ENCODE measurements around the gene SCGN. TPM values are rescaled to one million over a fixed set of nuclear protein-coding genes. Genes with fewer than 3 reads are reported as not detected.
A peak's percentile ranks its signal among the peaks of the same experiment; 100 is the strongest.

Gene SCGN
- total RNA-seq: not detected

- no peak within 1 kb of the TSS for H3K27ac Mint-ChIP-seq
- DNase-seq: peak; percentile 59
- H3K4me1 Mint-ChIP-seq: peaks cover 2% of the 10 kb centered on the region
- CTCF ChIA-PET: interaction anchor here (0.7 kb wide), 1 partner anchor 22 kb away, joined by 3 read pairs; no protein-coding TSS in a partner anchor
- H3K4me3 Mint-ChIP-seq: no peak within 1 kb of the TSS
- POLR2A ChIA-PET: no interaction called here
- no peaks in the 10 kb centered on the region for H3K9me3 Mint-ChIP-seq
- H3K27me3 Mint-ChIP-seq: peaks cover 58% of the 10 kb centered on the region
- no peaks in the 10 kb centered on the region for H3K36me3 Mint-ChIP-seq (ENCODE audit: low read depth)
These were observed at the start of gene SCGN for GRCh38 chr6:25652007-25652515. TSS of gene SCGN (plus strand) at chr6:25652215. CDS start at chr6:25652404, 189 bp downstream.

- CTCF ChIA-PET: no interaction called here
- no peak overlapping the region for H3K27ac Mint-ChIP-seq
These were observed 49.4 kb upstream of the SCGN start for GRCh38 chr6:25602674-25602982.

GRCh38 chr6:25603251-25603650 is 48.8 kb upstream of the SCGN start:
- Mint-ChIP-seq H3K4me1 (peaks cover 5% of the 10 kb centered on the region), H3K27ac (no peak overlapping the region), H3K36me3 (ENCODE audit: low read depth) (no peaks in the 10 kb centered on the region), H3K9me3 (no peaks in the 10 kb centered on the region), H3K27me3 (no peaks in the 10 kb centered on the region), H3K4me3 (no peak overlapping the region)
- ChIA-PET CTCF (no interaction called here), POLR2A (no interaction called here)
- no peak for DNase-seq

More at GRCh38 chr6:25602674-25602982, 49.4 kb upstream of the SCGN start:
- no peaks in the 10 kb centered on the region for H3K27me3 Mint-ChIP-seq
- H3K9me3 Mint-ChIP-seq: no peaks in the 10 kb centered on the region
- peaks cover 5% of the 10 kb centered on the region for H3K4me1 Mint-ChIP-seq
- no peak for DNase-seq
- POLR2A ChIA-PET: no interaction called here
- no peak overlapping the region for H3K4me3 Mint-ChIP-seq
- no peaks in the 10 kb centered on the region for H3K36me3 Mint-ChIP-seq (ENCODE audit: low read depth)

GRCh38 chr6:25606151-25606550 is 45.9 kb upstream of the SCGN start:
- Mint-ChIP-seq H3K27me3 (no peaks in the 10 kb centered on the region), H3K27ac (no peak overlapping the region), H3K9me3 (no peaks in the 10 kb centered on the region), H3K4me1 (peaks cover 5% of the 10 kb centered on the region), H3K36me3 (ENCODE audit: low read depth) (no peaks in the 10 kb centered on the region), H3K4me3 (no peak overlapping the region)
- no peak for DNase-seq
- ChIA-PET CTCF (interaction anchor here (0.6 kb wide), 1 partner anchor 482 kb away, joined by 3 read pairs; no protein-coding TSS in a partner anchor), POLR2A (no interaction called here)

- H3K9me3 Mint-ChIP-seq: no peaks in the 10 kb centered on the region
- no peaks in the 10 kb centered on the region for H3K36me3 Mint-ChIP-seq (ENCODE audit: low read depth)
- no peaks in the 10 kb centered on the region for H3K27me3 Mint-ChIP-seq
- H3K27ac Mint-ChIP-seq: no peak overlapping the region
- H3K4me3 Mint-ChIP-seq: no peak overlapping the region
- ChIA-PET CTCF (no interaction called here), POLR2A (no interaction called here)
- H3K4me1 Mint-ChIP-seq: no peaks in the 10 kb centered on the region
- no peak for DNase-seq
These were observed 43.3 kb upstream of the SCGN start for GRCh38 chr6:25608558-25609174.

- Mint-ChIP-seq H3K27me3 (no peaks in the 10 kb centered on the region), H3K4me3 (no peak overlapping the region), H3K4me1 (no peaks in the 10 kb centered on the region), H3K9me3 (no peaks in the 10 kb centered on the region), H3K27ac (no peak overlapping the region), H3K36me3 (ENCODE audit: low read depth) (no peaks in the 10 kb centered on the region)
- CTCF ChIA-PET: no interaction called here
- POLR2A ChIA-PET: no interaction called here
- DNase-seq: no peak
These were observed 39.3 kb upstream of the SCGN start for GRCh38 chr6:25612666-25613065.

- Mint-ChIP-seq H3K36me3 (ENCODE audit: low read depth) (no peaks in the 10 kb centered on the region), H3K27me3 (no peaks in the 10 kb centered on the region), H3K27ac (no peak overlapping the region), H3K4me3 (no peak overlapping the region), H3K9me3 (no peaks in the 10 kb centered on the region), H3K4me1 (no peaks in the 10 kb centered on the region)
- ChIA-PET POLR2A (no interaction called here), CTCF (interaction anchor here (0.6 kb wide), 1 partner anchor 9 kb away, joined by 3 read pairs; no protein-coding TSS in a partner anchor)
- DNase-seq: no peak
These were observed 38.6 kb upstream of the SCGN start for GRCh38 chr6:25613415-25613814.

- CTCF ChIA-PET: interaction anchor here (0.6 to 1.2 kb wide), 2 partner anchors 8 to 57 kb away, joined by 3 to 5 read pairs; no protein-coding TSS in a partner anchor
- Mint-ChIP-seq H3K9me3 (no peaks in the 10 kb centered on the region), H3K4me3 (no peak overlapping the region), H3K4me1 (no peaks in the 10 kb centered on the region), H3K27ac (no peak overlapping the region), H3K36me3 (ENCODE audit: low read depth) (no peaks in the 10 kb centered on the region), H3K27me3 (no peaks in the 10 kb centered on the region)
- DNase-seq: no peak
- POLR2A ChIA-PET: no interaction called here
These were observed 38.0 kb upstream of the SCGN start for GRCh38 chr6:25614052-25614451.

- POLR2A ChIA-PET: no interaction called here
- no peak overlapping the region for H3K4me3 Mint-ChIP-seq
- no peak overlapping the region for H3K27ac Mint-ChIP-seq
- no peaks in the 10 kb centered on the region for H3K9me3 Mint-ChIP-seq
- no peaks in the 10 kb centered on the region for H3K36me3 Mint-ChIP-seq (ENCODE audit: low read depth)
- CTCF ChIA-PET: interaction anchor here (0.9 kb wide), 1 partner anchor 16 kb away, joined by 3 read pairs; no protein-coding TSS in a partner anchor
- no peak for DNase-seq
- H3K4me1 Mint-ChIP-seq: no peaks in the 10 kb centered on the region
- no peaks in the 10 kb centered on the region for H3K27me3 Mint-ChIP-seq
These were observed 36.5 kb upstream of the SCGN start for GRCh38 chr6:25615471-25615870.

- CTCF ChIA-PET: interaction anchor here (0.6 kb wide), 2 partner anchors 375 to 592 kb away, joined by 3 to 4 read pairs; no protein-coding TSS in a partner anchor
- no peak for DNase-seq
These were observed 34.0 kb upstream of the SCGN start for GRCh38 chr6:25617997-25618396.

GRCh38 chr6:25619217-25619616 is 32.8 kb upstream of the SCGN start:
- ChIA-PET POLR2A (no interaction called here), CTCF (interaction anchor here (0.6 kb wide), 1 partner anchor 463 kb away, joined by 3 read pairs; no protein-coding TSS in a partner anchor)
- Mint-ChIP-seq H3K36me3 (ENCODE audit: low read depth) (no peaks in the 10 kb centered on the region), H3K4me3 (no peak overlapping the region), H3K9me3 (no peaks in the 10 kb centered on the region), H3K27me3 (no peaks in the 10 kb centered on the region), H3K27ac (no peak overlapping the region), H3K4me1 (no peaks in the 10 kb centered on the region)
- DNase-seq: no peak

More at GRCh38 chr6:25617997-25618396, 34.0 kb upstream of the SCGN start:
- no peaks in the 10 kb centered on the region for H3K36me3 Mint-ChIP-seq (ENCODE audit: low read depth)
- H3K9me3 Mint-ChIP-seq: no peaks in the 10 kb centered on the region
- H3K4me1 Mint-ChIP-seq: no peaks in the 10 kb centered on the region
- no peak overlapping the region for H3K27ac Mint-ChIP-seq
- no peaks in the 10 kb centered on the region for H3K27me3 Mint-ChIP-seq
- POLR2A ChIA-PET: no interaction called here
- H3K4me3 Mint-ChIP-seq: no peak overlapping the region

- H3K27ac Mint-ChIP-seq: no peak overlapping the region
- POLR2A ChIA-PET: no interaction called here
These were observed 31.6 kb upstream of the SCGN start for GRCh38 chr6:25620391-25620790.

GRCh38 chr6:25623065-25623464 is 28.9 kb upstream of the SCGN start:
- CTCF ChIA-PET: interaction anchor here (0.5 to 0.9 kb wide), 2 partner anchors 9 to 1033 kb away, joined by 3 to 5 read pairs; no protein-coding TSS in a partner anchor
- H3K27me3 Mint-ChIP-seq: no peaks in the 10 kb centered on the region
- POLR2A ChIA-PET: no interaction called here
- no peaks in the 10 kb centered on the region for H3K4me1 Mint-ChIP-seq
- no peak overlapping the region for H3K4me3 Mint-ChIP-seq
- no peak for DNase-seq
- H3K36me3 Mint-ChIP-seq (ENCODE audit: low read depth): no peaks in the 10 kb centered on the region
- H3K27ac Mint-ChIP-seq: no peak overlapping the region
- no peaks in the 10 kb centered on the region for H3K9me3 Mint-ChIP-seq

More at GRCh38 chr6:25620391-25620790, 31.6 kb upstream of the SCGN start:
- Mint-ChIP-seq H3K36me3 (ENCODE audit: low read depth) (no peaks in the 10 kb centered on the region), H3K9me3 (no peaks in the 10 kb centered on the region), H3K4me3 (no peak overlapping the region), H3K4me1 (no peaks in the 10 kb centered on the region), H3K27me3 (no peaks in the 10 kb centered on the region)
- DNase-seq: no peak
- CTCF ChIA-PET: no interaction called here

GRCh38 chr6:25623879-25624278 is 28.1 kb upstream of the SCGN start:
- no peaks in the 10 kb centered on the region for H3K36me3 Mint-ChIP-seq (ENCODE audit: low read depth)
- H3K4me3 Mint-ChIP-seq: no peak overlapping the region
- ChIA-PET POLR2A (no interaction called here), CTCF (no interaction called here)
- H3K9me3 Mint-ChIP-seq: no peaks in the 10 kb centered on the region
- DNase-seq: no peak
- no peaks in the 10 kb centered on the region for H3K27me3 Mint-ChIP-seq
- H3K27ac Mint-ChIP-seq: no peak overlapping the region
- no peaks in the 10 kb centered on the region for H3K4me1 Mint-ChIP-seq
